GM18519 (cell line): ENCODE data around the gene RNFT1.
"Not testable (repeated sequence)": the region's sequence is repeated elsewhere in the genome, so short reads cannot be mapped to it uniquely, and the experiment has no call there.

ENCODE experiments used
- ATAC-seq: cut with Tn5 transposase; IDR thresholded peaks from one replicate; pipeline ENCODE4 v1.9.1; 2021; ENCODE audit warnings: mild to moderate bottlenecking, moderate library complexity; ENCODE audit not compliant: unreplicated experiment, low FRiP score

Gene RNFT1

DNA sequence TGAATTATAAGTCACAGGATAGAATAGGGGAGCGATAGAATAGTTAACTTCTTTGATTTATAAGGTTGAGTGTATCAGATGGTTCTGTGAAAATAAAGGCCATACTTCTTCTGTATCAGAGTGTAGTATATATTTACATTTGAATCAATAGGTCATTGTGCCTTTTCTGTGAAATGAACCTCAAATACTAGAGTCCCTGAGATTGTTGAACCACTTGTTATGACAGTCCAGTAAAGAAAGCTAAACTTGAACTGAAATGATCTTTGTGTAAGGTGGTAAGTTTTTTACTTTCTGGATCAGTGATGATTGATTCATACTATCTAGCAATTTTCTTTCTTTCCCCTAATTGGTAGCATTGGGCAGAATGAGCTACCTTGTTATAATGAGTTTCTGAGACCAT lies 31.2 kb downstream of the RNFT1 start:
- not testable (repeated sequence) for ATAC-seq

DNA sequence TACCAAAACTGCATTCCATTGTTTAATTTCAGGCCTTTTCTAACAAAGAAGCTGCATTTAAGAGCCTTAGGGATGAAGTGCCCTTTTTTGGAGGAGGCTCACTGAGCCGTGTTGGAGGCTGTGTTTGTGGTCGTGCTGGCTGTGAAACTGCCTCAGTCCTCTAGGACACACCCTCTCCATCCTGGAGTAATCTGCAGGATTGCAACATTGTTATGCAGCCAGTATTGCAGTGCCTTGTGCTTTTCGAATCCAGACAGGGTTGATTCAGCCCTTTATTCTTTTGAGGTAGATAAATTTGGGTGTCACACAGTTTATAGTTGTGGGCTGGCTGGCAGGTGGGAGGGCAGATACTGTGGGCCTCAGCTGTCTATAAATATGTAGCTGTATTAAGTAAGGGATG lies 33.8 kb downstream of the RNFT1 start:
- not testable (repeated sequence) for ATAC-seq

DNA sequence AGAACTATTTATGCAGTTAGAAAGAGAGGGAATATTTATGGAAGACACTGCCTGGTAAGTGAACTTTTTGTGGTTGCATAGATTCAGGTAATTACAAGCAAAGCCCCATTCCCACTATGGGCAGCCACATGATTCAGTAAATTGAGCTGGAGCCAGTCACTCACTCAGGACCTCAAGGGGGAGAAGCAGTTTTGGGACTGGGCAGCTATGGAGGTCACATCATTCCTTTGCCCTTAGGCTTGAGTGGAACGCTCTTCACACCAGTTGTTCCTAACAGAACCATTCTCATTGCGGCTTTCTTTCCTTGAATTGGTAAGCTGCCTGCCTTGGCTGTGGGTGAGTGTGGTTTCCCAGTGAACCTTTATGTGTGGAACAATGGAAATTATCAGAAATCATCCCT lies 34.4 kb downstream of the RNFT1 start:
- not testable (repeated sequence) for ATAC-seq

DNA sequence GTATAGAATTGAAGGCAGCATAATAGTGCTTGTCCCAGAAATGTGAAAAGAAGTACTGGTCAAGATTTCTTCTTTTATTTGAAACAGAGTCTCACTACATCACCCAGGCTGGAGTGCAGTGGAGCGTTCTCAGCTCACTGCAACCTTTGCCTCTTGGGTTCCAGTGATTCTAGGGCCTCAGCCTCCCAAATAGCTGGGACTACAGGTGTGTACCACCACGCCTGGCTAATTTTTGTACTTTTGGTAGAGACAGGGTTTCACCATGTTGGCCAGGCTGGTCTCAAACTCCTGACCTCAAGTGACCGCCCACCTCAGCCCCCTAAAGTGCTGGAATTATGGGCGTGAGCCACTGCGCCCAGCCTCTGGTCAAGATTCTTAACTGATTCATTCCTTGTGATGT lies 43.9 kb downstream of the RNFT1 start:
- ATAC-seq: not testable (repeated sequence)

DNA sequence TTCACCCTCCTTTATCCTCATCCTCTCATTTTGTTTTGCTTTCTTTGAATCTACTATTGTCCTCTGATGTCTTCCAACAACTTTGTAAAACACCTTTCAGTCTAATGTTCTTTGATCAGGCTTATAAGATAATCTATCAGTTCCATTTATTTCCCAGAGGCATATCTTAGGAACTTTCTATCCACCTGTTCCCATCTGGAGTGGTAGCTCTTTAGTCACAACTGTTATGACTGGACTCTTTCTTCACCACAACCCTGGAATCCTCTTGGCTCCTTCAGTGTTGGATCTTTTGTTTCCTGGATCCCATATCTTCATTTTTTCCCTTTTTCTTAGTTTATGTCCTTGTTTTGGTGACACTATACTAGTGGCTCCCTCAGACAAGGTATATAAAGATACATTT lies 48.1 kb downstream of the RNFT1 start:
- no peak for ATAC-seq

DNA sequence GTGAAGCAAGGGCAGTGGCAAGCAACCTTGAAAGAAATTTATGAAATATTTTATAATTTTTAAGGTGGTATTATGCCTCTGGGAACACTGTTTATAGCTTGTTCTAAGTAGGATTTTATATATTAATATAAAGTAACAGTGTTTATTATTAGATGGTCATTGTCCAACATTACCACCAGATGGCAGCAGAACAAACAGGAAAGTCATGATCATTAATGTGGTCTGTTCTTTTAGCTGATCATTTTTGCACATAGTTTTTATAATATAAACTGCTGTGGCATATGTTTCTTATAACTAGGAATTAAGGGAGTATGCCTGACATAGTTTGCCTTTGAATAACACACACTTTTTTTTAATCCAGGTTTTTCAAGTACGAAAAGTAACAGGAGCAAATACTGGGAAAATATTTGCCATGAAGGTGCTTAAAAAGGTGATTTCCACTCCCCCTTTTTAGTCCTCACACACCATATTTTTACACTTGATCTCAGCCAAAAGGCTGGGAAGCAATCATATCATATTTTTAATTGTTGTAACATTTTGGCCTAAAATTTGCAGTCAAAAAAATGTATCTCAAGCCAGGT lies 50.2 kb downstream of the RNFT1 start:
- no peak for ATAC-seq

DNA sequence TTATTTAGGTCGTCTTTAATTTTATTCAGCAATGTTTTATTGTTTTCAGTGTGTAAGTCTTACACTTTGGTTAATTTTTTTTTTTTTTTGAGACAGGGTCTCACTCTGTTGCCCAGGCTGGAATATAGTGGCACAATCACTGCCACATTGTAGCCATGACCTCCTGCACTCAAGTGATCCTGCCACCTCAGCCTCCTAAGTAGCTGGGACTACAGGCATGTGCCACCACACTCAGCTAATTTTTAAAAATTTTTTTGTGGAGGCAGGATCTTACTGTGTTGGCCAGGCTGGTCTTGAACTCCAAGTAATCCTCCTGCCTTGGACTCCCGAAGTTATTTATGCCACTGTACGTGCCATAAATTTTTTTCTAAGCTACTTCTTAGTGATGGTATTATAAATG lies 57.1 kb downstream of the RNFT1 start:
- no peak for ATAC-seq

DNA sequence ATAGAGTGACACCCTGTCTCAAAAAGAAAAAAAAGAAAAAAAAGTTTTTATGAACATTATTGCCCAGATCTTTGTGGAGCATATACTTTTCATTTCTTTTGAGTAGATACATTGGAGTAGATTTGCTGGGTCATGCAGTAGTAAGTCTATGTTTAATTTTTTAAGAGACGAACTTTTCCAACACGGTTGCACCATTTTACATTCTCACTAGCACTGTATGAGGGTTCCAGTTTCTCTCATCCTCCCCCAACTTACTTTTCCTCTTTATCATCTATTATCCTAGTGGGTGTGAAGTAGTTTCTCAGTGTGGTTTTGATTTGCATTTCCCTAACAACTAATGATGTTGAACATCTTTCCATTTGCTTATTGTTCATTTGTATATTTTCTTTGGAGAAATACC lies 61.1 kb downstream of the RNFT1 start:
- ATAC-seq: no peak
